ENCODE results near the gene SRCAP. TPM values are rescaled to one million over a fixed set of nuclear protein-coding genes. Genes with fewer than 3 reads are reported as not detected.

SRCAP gene
- total RNA-seq, 4 donors from 2014 or later, result 17.2 to 42.6 (median 31.0) TPM

- H3K9me3 ChIP-seq, result no peaks in the 10 kb centered on the region
- peaks cover 0 to 28% (median 6%) of the 10 kb centered on the region in 4 donors for H3K4me1 ChIP-seq
- no peaks in the 10 kb centered on the region for H3K27me3 ChIP-seq
- WGBS, 2 donors, result 89 to 90% methylated on average over 25 of the region's 25 CpGs
- no peak for DNase-seq (ENCODE audit: low spot score in 2 of 2)
- TF ChIP-seq EP300 (IDR thresholded peaks at IDR 0.05), result no peak
- no peak overlapping the region for H3K27ac ChIP-seq
- H3K36me3 ChIP-seq, result peaks cover 16 to 91% (median 50%) of the 10 kb centered on the region in 3 donors
- no peak overlapping the region for H3K4me3 ChIP-seq
Measured at GRCh38 chr16:30737794-30738648, 39.0 kb downstream of the SRCAP start.

GRCh38 chr16:30738984-30739951, 40.3 kb downstream of the SRCAP start:
- 86 to 88% methylated on average over 37 of the region's 37 CpGs for WGBS, 2 donors
- TF ChIP-seq POLR2A (IDR thresholded peaks at IDR 0.05) (no peak), EP300 (IDR thresholded peaks at IDR 0.05) (no peak), CTCF (IDR thresholded peaks at IDR 0.05) (no peak)
- H3K27ac ChIP-seq, result peak overlapping the region; percentile 2 to 85 (median 56)
- H3K4me3 ChIP-seq, result no peak overlapping the region
- H3K9me3 ChIP-seq, result no peaks in the 10 kb centered on the region
- peaks cover 16 to 91% (median 41%) of the 10 kb centered on the region in 3 donors for H3K36me3 ChIP-seq
- H3K27me3 ChIP-seq, result no peaks in the 10 kb centered on the region
- H3K4me1 ChIP-seq, result peaks cover 0 to 38% (median 6%) of the 10 kb centered on the region in 4 donors
- DNase-seq (ENCODE audit: low spot score in 2 of 2), result no peak

- Histone ChIP-seq H3K27me3 (no peaks in the 10 kb centered on the region), H3K36me3 (peaks cover 16 to 91% (median 42%) of the 10 kb centered on the region in 3 donors), H3K4me3 (peak overlapping the region in 1 of 4 donors; percentile 33), H3K9me3 (no peaks in the 10 kb centered on the region), H3K4me1 (peaks cover 0 to 38% (median 6%) of the 10 kb centered on the region in 4 donors), H3K27ac (peak overlapping the region; percentile 42 to 85 (median 68))
- DNase-seq (ENCODE audit: low spot score in 2 of 2), result peak; percentile 78 to 88
- TF ChIP-seq EP300 (IDR thresholded peaks at IDR 0.05), result peak in 1 of 2 donors; percentile 48
- no peak for TF ChIP-seq POLR2A (IDR thresholded peaks at IDR 0.05)
- 51% methylated on average over 8 of the region's 8 CpGs for WGBS, 2 donors
Measured at GRCh38 chr16:30740364-30741251, 41.6 kb downstream of the SRCAP start.

- Histone ChIP-seq H3K27me3 (no peaks in the 10 kb centered on the region), H3K27ac (peak overlapping the region; percentile 42 to 85 (median 68)), H3K9me3 (no peaks in the 10 kb centered on the region), H3K4me3 (peak overlapping the region in 1 of 4 donors; percentile 33), H3K4me1 (peaks cover 0 to 38% (median 6%) of the 10 kb centered on the region in 4 donors), H3K36me3 (peaks cover 12 to 82% (median 36%) of the 10 kb centered on the region in 3 donors)
- no peak for DNase-seq (ENCODE audit: low spot score in 2 of 2)
- WGBS, 2 donors, result 87 to 100% methylated on average over 3 to 6 of the region's 6 CpGs
- TF ChIP-seq CTCF (IDR thresholded peaks at IDR 0.05) (no peak), POLR2A (IDR thresholded peaks at IDR 0.05) (no peak), EP300 (IDR thresholded peaks at IDR 0.05) (no peak)
Measured at GRCh38 chr16:30741461-30741914, 42.5 kb downstream of the SRCAP start.

- Histone ChIP-seq H3K4me1 (peaks cover 0 to 46% (median 9%) of the 10 kb centered on the region in 4 donors), H3K36me3 (peaks cover 3 to 60% (median 16%) of the 10 kb centered on the region in 3 donors), H3K27me3 (no peaks in the 10 kb centered on the region), H3K27ac (peak overlapping the region; percentile 41 to 83 (median 62)), H3K9me3 (no peaks in the 10 kb centered on the region), H3K4me3 (no peak overlapping the region)
- 83% methylated on average over 10 to 11 of the region's 11 CpGs for WGBS, 2 donors
- no peak for TF ChIP-seq EP300 (IDR thresholded peaks at IDR 0.05)
- TF ChIP-seq POLR2A (IDR thresholded peaks at IDR 0.05), result no peak
- TF ChIP-seq CTCF (IDR thresholded peaks at IDR 0.05), result no peak
- peak in 1 of 2 donors; percentile 48 for DNase-seq (ENCODE audit: low spot score in 2 of 2)
Measured at GRCh38 chr16:30743716-30744115, 44.7 kb downstream of the SRCAP start.
